ENCODE data around the gene TBC1D9.
A peak's percentile ranks its signal among the peaks of the same experiment; 100 is the strongest.
"Not testable (repeated sequence)": the region's sequence is repeated elsewhere in the genome, so short reads cannot be mapped to it uniquely, and the experiment has no call there.

TBC1D9 gene

GRCh38 chr4:140755774-140756318, 339 bp downstream of the TBC1D9 start:
- Histone ChIP-seq H3K9ac (peak overlapping the region; percentile 67), H3K36me3 (no peaks in the 10 kb centered on the region), H3K4me1 (peaks cover 12% of the 10 kb centered on the region; the same call in 1 of the 2 replicates), H3K9me3 (peaks cover 15% of the 10 kb centered on the region), H3K27ac (peak overlapping the region; percentile 55), H3K27me3 (peaks cover 6% of the 10 kb centered on the region; the same call in 1 of the 2 replicates), H3K4me2 (peak overlapping the region; percentile 86), H3K4me3 (peak overlapping the region; percentile 76), H4K20me1 (no peaks in the 10 kb centered on the region)
- TF ChIP-seq Cebpa-rat (IDR thresholded peaks at IDR 0.05), result no peak

- H3K36me3 ChIP-seq, result no peaks in the 10 kb centered on the region
- H3K4me3 ChIP-seq, result peak overlapping the region; percentile 76
- H4K20me1 ChIP-seq, result no peaks in the 10 kb centered on the region
- H3K9me3 ChIP-seq, result peaks cover 15% of the 10 kb centered on the region
- peaks cover 9% of the 10 kb centered on the region; the same call in 1 of the 2 replicates for H3K4me1 ChIP-seq
- H3K27me3 ChIP-seq, result peaks cover 6% of the 10 kb centered on the region; the same call in 1 of the 2 replicates
- TF ChIP-seq Cebpa-rat (IDR thresholded peaks at IDR 0.05), result no peak
- no peak overlapping the region for H3K27ac ChIP-seq
- peak overlapping the region; percentile 86 for H3K4me2 ChIP-seq
- H3K9ac ChIP-seq, result peak overlapping the region; percentile 67
These were observed 1.0 kb downstream of the TBC1D9 start for GRCh38 chr4:140754918-140755773.

GRCh38 chr4:140753329-140753728, 2.9 kb downstream of the TBC1D9 start:
- H4K20me1 ChIP-seq, result no peaks in the 10 kb centered on the region
- peaks cover 6% of the 10 kb centered on the region; the same call in 1 of the 2 replicates for H3K4me1 ChIP-seq
- H3K36me3 ChIP-seq, result no peaks in the 10 kb centered on the region
- no peak overlapping the region for H3K27ac ChIP-seq
- no peak for TF ChIP-seq Cebpa-rat (IDR thresholded peaks at IDR 0.05)
- H3K4me3 ChIP-seq, result no peak overlapping the region
- no peak overlapping the region for H3K9ac ChIP-seq
- no peak overlapping the region for H3K4me2 ChIP-seq
- H3K27me3 ChIP-seq, result peaks cover 6% of the 10 kb centered on the region; the same call in 1 of the 2 replicates
- H3K9me3 ChIP-seq, result peaks cover 15% of the 10 kb centered on the region

GRCh38 chr4:140752291-140753068, 3.7 kb downstream of the TBC1D9 start:
- no peak overlapping the region for H3K4me3 ChIP-seq
- peaks cover 15% of the 10 kb centered on the region for H3K9me3 ChIP-seq
- H3K36me3 ChIP-seq, result no peaks in the 10 kb centered on the region
- no peak overlapping the region for H3K9ac ChIP-seq
- H3K27me3 ChIP-seq, result peaks cover 6% of the 10 kb centered on the region; the same call in 1 of the 2 replicates
- peaks cover 6% of the 10 kb centered on the region; the same call in 1 of the 2 replicates for H3K4me1 ChIP-seq
- H3K4me2 ChIP-seq, result no peak overlapping the region
- TF ChIP-seq Cebpa-rat (IDR thresholded peaks at IDR 0.05), result no peak
- no peaks in the 10 kb centered on the region for H4K20me1 ChIP-seq
- H3K27ac ChIP-seq, result no peak overlapping the region

- H3K9me3 ChIP-seq, result peaks cover 4% of the 10 kb centered on the region; the same call in 1 of the 2 replicates
- no peaks in the 10 kb centered on the region for H3K27me3 ChIP-seq
- H3K36me3 ChIP-seq, result no peaks in the 10 kb centered on the region
- TF ChIP-seq Cebpa-rat (IDR thresholded peaks at IDR 0.05), result no peak
- no peak overlapping the region for H3K4me2 ChIP-seq
- H3K9ac ChIP-seq, result no peak overlapping the region
- H3K4me1 ChIP-seq, result no peaks in the 10 kb centered on the region
- H3K27ac ChIP-seq, result no peak overlapping the region
- H3K4me3 ChIP-seq, result no peak overlapping the region
- H4K20me1 ChIP-seq, result no peaks in the 10 kb centered on the region
These were observed 5.7 kb downstream of the TBC1D9 start for GRCh38 chr4:140750470-140750869.

GRCh38 chr4:140748171-140748570, 8.0 kb downstream of the TBC1D9 start:
- no peak overlapping the region for H3K4me2 ChIP-seq

GRCh38 chr4:140746546-140746945, 9.6 kb downstream of the TBC1D9 start:
- H3K27me3 ChIP-seq, H3K9ac ChIP-seq, H3K27ac ChIP-seq, H3K4me3 ChIP-seq, H3K36me3 ChIP-seq, H3K9me3 ChIP-seq, H3K4me1 ChIP-seq, H3K4me2 ChIP-seq, H4K20me1 ChIP-seq: not testable (repeated sequence)

More at GRCh38 chr4:140748171-140748570, 8.0 kb downstream of the TBC1D9 start:
- no peaks in the 10 kb centered on the region for H3K36me3 ChIP-seq
- no peak overlapping the region for H3K27ac ChIP-seq
- TF ChIP-seq Cebpa-rat (IDR thresholded peaks at IDR 0.05), result no peak
- H3K27me3 ChIP-seq, result no peaks in the 10 kb centered on the region
- no peaks in the 10 kb centered on the region for H3K4me1 ChIP-seq
- no peak overlapping the region for H3K9ac ChIP-seq
- H3K9me3 ChIP-seq, result 0 out of 2 replicates have a peak, but pooled peaks cover 3% of the 10 kb centered on the region
- H4K20me1 ChIP-seq, result no peaks in the 10 kb centered on the region
- H3K4me3 ChIP-seq, result no peak overlapping the region

GRCh38 chr4:140744421-140744820, 11.8 kb downstream of the TBC1D9 start:
- no peaks in the 10 kb centered on the region for H4K20me1 ChIP-seq
- 0 out of 2 replicates have a peak, but pooled peaks cover 3% of the 10 kb centered on the region for H3K9me3 ChIP-seq
- no peaks in the 10 kb centered on the region for H3K4me1 ChIP-seq
- no peaks in the 10 kb centered on the region for H3K36me3 ChIP-seq
- no peak for TF ChIP-seq Cebpa-rat (IDR thresholded peaks at IDR 0.05)
- no peaks in the 10 kb centered on the region for H3K27me3 ChIP-seq
- no peak overlapping the region for H3K27ac ChIP-seq
- no peak overlapping the region for H3K4me3 ChIP-seq
- no peak overlapping the region for H3K4me2 ChIP-seq
- H3K9ac ChIP-seq, result no peak overlapping the region

- H3K9me3 ChIP-seq, result 0 out of 2 replicates have a peak, but pooled peaks cover 3% of the 10 kb centered on the region
- H3K27ac ChIP-seq, result no peak overlapping the region
- no peak overlapping the region for H3K4me2 ChIP-seq
- H4K20me1 ChIP-seq, result no peaks in the 10 kb centered on the region
- H3K27me3 ChIP-seq, result no peaks in the 10 kb centered on the region
- no peak overlapping the region for H3K9ac ChIP-seq
- H3K4me1 ChIP-seq, result no peaks in the 10 kb centered on the region
- no peak for TF ChIP-seq Cebpa-rat (IDR thresholded peaks at IDR 0.05)
- no peak overlapping the region for H3K4me3 ChIP-seq
- no peaks in the 10 kb centered on the region for H3K36me3 ChIP-seq
These were observed 12.8 kb downstream of the TBC1D9 start for GRCh38 chr4:140743194-140743931.
